Glomerular endothelial cell (primary cell): ENCODE measurements around the gene RBM44. TPM values are rescaled to one million over a fixed set of nuclear protein-coding genes. Genes with fewer than 3 reads are reported as not detected.

Experiments used
- DNase-seq: peaks from one replicate; pipeline ENCODE4 v3.0.0-alpha.2; 2011; ENCODE audit warnings: low read depth, low spot score; ENCODE audit errors: extremely low read depth
- total RNA-seq: library from RNA; depleted of rRNA; stranded (reverse); fragments of >200 nt; gene quantifications from 2 replicates; pipeline ENCODE4 v1.2.3, GENCODE V29; 2015

RBM44 gene
- total RNA-seq, 1 donor from 2014 or later, result 0.18 TPM

- no peak for DNase-seq
Observed at GRCh38 chr2:237883951-237884446, 85.4 kb downstream of the RBM44 start.

DNA sequence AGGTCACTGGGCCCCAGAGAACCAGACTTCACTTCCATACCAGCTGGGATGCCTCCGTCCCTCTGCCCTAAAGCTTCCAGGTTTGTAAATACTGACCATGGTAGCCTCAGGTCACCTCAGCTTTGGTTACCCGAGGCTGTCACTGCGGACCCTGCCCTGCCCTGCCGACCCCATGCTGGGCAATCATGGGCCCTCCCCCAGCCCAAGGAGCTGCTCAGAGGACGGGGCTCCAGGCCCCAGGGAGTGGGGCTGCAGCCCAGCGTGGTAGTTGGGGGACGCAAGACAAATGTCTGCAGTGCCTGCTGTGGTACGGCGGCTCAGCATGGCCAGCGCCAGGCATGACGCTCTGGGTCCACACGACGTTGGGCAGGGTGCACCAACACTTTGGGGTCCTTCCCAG lies 86.1 kb downstream of the RBM44 start:
- no peak for DNase-seq

GRCh38 chr2:237885111-237885930 lies 86.7 kb downstream of the RBM44 start:
- no peak for DNase-seq

DNA sequence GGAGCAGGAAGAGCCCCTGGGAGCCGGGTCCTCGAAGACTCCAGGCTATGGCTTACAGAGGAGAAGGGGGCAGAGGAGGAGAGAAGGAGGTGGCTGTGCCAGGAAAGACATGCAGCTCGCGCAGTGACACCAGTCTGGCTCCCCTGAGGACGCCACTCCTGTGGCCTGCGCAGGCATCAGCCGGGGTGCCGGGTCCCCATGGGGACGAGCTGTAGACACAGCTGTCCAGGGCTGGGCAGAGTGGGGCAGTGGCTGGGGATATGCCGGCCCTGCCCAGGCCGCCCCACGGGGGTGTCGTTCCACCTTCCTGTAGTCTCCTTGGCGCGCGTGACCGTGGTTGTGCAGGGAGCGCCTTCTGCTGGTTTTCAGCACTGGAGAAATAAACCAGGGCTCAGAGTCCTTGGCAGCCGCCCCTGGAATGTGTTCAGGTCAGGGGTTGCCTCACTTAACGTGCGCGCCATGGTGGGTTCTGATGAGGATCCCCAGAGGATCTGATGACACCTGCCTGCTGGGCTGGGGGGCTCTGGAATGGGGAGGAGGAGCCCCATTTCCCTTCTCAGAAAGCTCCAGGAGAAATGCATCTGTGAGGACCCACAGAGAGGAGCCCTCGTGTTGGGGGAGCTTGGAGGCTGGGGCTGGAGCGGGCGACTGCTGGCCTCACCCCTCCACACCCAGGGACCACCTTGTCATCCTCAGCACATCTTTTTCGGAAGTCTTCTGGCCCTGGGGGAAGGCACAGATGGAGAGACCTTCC lies 87.5 kb downstream of the RBM44 start:
- DNase-seq, result no peak

DNA sequence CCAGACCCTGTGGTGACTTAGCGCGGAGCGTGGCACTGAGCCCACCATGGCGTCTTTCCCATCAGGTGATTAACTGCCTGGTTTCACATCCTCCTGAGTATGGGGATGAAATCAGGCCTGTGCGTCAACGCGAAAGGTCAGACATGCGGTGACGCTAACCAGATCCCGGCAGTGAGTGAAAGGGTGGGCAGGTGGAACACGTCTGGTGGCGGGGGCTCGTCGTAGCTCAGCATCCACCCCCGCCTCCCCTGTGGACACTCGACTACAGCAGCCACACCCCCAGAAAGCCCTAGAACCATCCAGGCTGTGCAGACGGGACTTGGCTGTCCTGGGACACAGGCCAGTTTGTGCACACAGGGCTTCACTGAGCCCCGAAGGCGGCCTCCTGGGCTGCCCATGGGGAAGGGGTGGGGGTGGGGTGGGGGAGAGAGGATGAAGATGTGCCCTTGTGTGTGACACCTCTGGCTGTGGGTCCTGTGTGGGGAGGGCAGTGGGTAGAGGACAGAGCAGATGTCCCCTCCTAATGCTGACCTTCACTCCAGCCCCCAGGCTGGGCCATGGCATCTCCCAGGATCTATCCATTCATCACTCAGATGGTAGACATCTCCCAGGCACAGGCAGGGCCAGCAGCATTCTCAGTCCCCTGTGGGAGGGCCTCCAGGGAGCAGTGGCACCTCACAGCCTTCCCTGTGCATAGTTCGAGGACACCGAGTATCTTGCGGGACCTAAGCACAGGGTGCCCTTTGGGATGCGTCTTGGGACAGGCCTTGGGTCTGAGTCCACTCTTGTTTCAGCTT lies 88.3 kb downstream of the RBM44 start:
- no peak for DNase-seq

DNA sequence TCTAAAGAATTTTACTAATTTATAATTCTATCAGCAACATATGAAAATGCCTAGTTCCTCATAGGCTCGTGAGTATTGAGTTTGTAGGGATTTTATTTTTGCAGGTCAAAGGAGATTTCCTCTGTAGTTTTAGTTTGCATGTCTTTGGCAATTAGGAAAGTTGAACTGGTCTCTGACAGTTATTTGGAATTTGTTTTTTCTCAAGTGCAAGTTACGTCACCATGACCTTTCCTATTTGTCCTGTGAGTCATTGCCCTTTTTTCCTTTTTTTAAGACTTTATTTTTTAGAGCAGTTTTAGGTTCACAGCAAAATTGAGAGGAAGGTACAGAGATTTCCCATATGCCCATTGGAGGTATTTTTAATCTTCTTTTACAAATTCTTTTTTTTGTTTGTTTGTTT lies 89.8 kb downstream of the RBM44 start:
- no peak for DNase-seq

DNA sequence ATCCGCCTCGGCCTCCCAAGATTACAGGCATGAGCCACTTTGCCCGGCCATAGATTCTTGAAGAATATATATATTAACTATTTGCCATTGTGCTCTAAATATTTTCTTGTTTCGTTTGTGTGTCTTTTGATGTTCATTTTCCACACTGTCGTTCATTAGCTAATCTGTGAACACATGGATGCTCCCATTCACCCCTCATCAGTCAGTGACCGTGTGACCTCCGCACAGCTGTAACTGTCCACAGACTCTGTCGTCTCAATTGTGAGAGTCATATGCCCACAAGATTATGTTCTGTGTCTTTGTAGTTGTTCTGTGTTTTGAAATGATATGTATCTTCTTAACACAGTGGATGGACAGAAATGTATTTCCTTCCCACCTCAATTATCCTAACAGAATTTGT lies 90.4 kb downstream of the RBM44 start:
- DNase-seq, result no peak

DNA sequence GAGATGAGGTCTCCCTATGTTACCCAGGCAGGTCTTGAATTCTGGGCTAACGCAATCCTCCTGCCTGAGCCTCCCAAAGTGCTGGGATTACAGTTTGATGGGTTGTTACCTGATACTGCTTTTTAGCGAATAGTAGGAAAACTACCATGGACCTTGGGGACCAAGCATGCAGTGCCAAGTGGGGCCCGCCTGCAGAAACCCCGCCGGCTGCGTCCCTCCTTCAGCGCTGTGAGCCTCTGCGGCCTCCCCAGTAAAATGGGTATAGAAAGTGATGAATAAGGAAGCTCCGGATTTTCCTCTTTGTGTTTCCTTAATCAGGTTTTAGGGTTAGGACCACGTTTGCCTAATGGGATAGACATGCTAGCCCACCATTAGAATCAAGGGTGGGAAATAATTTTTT lies 91.2 kb downstream of the RBM44 start:
- DNase-seq, result no peak

Other genes starting within 250 kb of the RBM44 start
- gene PRLH, start 232.2 kb upstream of the RBM44 start, total RNA-seq, result not detected in 2 replicates
- gene RAB17, start 208.0 kb upstream of the RBM44 start, total RNA-seq, result 0.39 and 1.5 TPM in 2 replicates
- 150 and 184 TPM in 2 replicates for gene LRRFIP1, start 171.2 kb upstream of the RBM44 start, total RNA-seq
- not detected in 2 replicates for gene RAMP1, start 60.8 kb downstream of the RBM44 start, total RNA-seq
- 93.0 and 99.7 TPM in 2 replicates for gene UBE2F, start 168.2 kb downstream of the RBM44 start, total RNA-seq